C1 segment of cervical spinal cord (tissue), 14 donors: ENCODE measurements around the gene SPANXD.
"Not testable (repeated sequence)": the region's sequence is repeated elsewhere in the genome, so short reads cannot be mapped to it uniquely, and the experiment has no call there.

ENCODE experiments used
- DNase-seq, 14 donors: peaks; one replicate each; lab custom pipeline; 2025; lab: John Stamatoyannopoulos, UW

SPANXD gene

DNA sequence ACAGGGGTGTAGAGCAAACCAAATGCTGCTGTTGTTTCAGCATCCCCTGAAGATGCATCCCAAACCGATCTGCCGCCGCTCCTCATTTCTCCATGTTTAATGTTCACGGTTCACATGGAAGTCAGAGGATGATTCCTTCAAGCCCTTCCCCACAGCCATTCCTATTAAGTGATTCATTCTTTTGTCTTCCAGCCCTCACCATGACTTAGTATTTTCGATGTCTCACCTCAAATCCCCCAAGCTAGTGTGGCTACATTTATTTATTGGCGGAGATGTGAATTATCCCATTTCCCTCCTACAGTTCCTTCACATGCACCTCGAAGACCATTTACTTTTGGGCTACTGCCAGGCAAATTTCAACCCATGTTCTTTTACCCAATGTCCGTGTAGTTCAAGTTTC, at the start of gene SPANXD:
SPANXD (minus strand) TSS at position 101 of the 400 bp plus-strand sequence. CDS start 334 bp downstream, outside the sequence.
- DNase-seq = not testable (repeated sequence)

DNA sequence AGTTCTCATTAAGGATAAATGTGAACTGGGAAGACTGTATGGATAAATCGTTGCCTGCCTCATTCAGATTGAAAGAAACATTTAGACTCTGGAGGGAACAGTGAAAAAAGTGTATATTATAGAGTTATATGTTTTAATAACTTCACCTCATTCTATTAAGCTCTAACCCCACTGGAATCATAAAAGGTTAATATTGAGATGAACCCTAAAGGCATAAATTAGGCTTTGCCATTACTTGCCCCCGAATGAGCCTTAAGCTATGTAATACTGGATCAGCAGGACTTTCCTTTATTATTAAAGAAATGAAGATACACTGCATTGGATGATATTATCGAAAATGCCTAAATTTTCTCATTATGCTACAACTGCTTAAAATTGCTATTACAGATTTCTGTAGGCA, 44.1 kb upstream of the SPANXD start:
- no peak for DNase-seq

DNA sequence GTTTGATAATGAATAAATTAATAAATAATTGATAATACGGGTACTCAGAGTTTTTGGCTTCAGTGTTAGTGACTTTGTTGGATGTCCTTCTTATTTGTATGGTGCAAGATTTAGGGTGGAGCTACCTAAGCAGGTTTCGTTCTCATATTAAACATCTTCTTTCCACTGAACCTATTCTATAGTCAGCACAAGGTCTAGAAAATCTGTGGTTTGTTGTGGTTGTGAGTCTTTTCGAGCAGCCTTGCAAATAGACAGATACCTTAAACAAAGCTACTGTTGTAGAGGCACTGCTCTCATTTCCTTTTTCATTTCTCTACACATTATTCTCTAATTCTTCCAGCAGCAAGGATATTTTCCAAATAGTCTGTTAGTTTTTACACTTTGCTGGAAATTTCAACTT, 38.1 kb upstream of the SPANXD start:
- no peak for DNase-seq

- no peak for DNase-seq
Measured at GRCh38 chrX:141733371-141733770, 34.8 kb upstream of the SPANXD start.

- DNase-seq = no peak
Measured at GRCh38 chrX:141732031-141732430, 33.5 kb upstream of the SPANXD start.

DNA sequence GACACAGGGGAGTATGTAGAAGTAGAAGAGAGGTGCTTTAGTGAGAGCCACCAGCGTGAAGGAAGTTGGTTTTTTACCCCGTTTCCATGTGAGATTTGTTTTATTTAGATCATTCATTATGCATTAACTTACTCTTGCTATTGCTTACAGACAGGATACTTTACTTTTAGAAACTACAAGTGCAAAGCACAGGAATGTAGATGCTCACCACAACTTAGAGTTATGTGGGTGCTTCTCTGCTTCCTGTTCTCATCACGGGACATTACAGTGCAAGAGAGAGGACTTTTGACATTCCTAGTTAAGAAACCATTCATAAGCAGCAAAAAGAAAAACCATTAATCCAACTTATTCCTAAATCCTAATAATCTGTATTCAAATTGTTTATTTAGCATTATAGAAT, 25.6 kb upstream of the SPANXD start:
- no peak for DNase-seq

DNA sequence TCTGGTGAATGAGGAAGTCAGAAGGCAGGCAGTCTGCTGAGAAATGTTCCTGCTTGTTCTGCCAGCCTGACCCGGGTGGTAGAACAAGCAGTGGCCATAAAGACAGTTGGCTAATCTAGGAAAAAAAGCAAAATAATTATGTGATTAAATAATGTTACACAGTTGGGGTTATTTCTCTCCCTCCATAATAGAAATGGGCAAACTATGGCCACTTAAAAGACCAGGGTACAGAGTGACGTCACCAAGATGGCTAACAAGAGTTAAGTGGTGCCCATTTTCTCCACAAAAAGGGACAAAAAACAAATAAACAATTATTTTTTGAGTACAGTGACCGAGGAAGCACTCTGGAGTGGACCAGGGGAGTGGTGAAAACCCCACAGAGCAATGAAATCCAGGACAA, 16.1 kb upstream of the SPANXD start:
- DNase-seq = no peak

GRCh38 chrX:141701072-141701471, 2.5 kb upstream of the SPANXD start:
- no peak for DNase-seq

GRCh38 chrX:141673946-141674345, 24.6 kb downstream of the SPANXD start:
- no peak for DNase-seq

DNA sequence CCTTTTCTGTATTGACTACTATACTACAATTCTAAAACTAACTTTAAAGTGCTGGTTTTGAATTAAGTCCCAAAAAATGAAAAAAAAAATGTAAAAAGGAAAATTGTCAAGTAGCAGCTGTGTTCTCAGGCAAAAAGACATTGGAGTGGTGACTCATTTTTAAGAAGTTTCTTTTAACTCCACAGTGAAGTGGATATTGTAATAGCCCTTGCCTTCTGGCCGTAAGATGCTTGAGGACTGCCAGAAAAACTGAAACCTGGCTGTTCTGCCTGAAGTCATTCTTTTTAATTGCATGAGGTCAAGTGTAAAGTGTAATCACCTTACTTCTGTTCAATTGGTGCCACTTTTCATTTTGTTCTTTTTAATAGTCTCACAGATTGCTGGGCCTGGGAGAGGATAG, 28.9 kb downstream of the SPANXD start:
- no peak for DNase-seq

GRCh38 chrX:141668371-141668770, 30.2 kb downstream of the SPANXD start:
- no peak for DNase-seq

- DNase-seq = no peak
Measured at GRCh38 chrX:141662781-141663180, 35.8 kb downstream of the SPANXD start.

- DNase-seq = no peak
Measured at GRCh38 chrX:141652286-141652685, 46.3 kb downstream of the SPANXD start.
